ENCODE results near the gene COA7. TPM values are rescaled to one million over a fixed set of nuclear protein-coding genes. Genes with fewer than 3 reads are reported as not detected.
"Not testable (repeated sequence)": the region's sequence is repeated elsewhere in the genome, so short reads cannot be mapped to it uniquely, and the experiment has no call there.

The COA7 gene
- total RNA-seq, 4 donors from 2014 or later = 5.9 to 17.0 (median 9.4) TPM

DNA sequence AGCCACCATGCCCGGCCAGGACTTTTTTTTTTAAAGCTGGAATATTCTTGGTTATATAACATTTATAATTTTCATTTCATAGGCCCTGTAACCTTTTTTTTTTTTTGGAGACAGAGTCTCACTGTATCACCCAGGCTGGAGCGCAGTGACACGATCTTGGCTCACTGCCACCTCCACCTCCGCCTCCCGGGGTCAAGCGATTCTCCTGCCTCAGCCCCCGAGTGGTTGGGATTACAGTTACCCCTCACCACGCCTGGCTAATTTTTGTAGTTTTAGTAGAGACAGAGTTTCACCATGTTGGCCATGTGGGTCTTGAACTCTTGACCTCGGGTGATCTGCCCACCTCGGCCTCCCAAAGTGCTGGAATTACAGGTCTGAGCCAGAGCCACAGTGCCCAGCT lies 40.7 kb upstream of the COA7 start:
- DNase-seq = no peak
- Histone ChIP-seq H3K4me3 (no peak overlapping the region), H3K36me3 (no peaks in the 10 kb centered on the region), H3K27me3 (no peaks in the 10 kb centered on the region), H3K4me1 (no peaks in the 10 kb centered on the region), H3K27ac (no peak overlapping the region), H3K9me3 (no peaks in the 10 kb centered on the region)
- TF ChIP-seq POLR2A (IDR thresholded peaks at IDR 0.05) = no peak

DNA sequence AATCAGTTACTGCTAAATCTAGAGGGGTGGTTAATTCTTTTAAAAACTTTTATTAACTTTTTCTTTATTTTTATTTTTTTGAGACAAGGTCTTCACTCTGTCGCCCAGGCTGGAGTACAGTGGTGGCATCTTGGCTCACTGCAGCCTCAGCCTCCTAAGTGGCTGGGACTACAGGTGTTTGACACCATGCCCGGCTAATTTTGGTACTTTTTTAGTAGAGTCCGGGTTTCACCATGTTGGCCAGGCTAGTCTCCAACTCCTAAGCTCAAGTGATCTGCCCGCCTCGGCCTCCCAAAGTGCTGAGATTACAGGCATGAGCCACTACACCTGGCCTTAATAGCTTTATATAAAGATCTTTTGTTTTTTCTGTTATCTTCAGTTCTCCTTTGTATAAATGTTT lies 40.0 kb upstream of the COA7 start:
- H3K27me3 ChIP-seq = no peaks in the 10 kb centered on the region
- H3K4me1 ChIP-seq = no peaks in the 10 kb centered on the region
- no peaks in the 10 kb centered on the region for H3K36me3 ChIP-seq
- H3K4me3 ChIP-seq = no peak overlapping the region
- no peaks in the 10 kb centered on the region for H3K9me3 ChIP-seq
- DNase-seq = no peak
- no peak overlapping the region for H3K27ac ChIP-seq
- TF ChIP-seq, protein P1, sequence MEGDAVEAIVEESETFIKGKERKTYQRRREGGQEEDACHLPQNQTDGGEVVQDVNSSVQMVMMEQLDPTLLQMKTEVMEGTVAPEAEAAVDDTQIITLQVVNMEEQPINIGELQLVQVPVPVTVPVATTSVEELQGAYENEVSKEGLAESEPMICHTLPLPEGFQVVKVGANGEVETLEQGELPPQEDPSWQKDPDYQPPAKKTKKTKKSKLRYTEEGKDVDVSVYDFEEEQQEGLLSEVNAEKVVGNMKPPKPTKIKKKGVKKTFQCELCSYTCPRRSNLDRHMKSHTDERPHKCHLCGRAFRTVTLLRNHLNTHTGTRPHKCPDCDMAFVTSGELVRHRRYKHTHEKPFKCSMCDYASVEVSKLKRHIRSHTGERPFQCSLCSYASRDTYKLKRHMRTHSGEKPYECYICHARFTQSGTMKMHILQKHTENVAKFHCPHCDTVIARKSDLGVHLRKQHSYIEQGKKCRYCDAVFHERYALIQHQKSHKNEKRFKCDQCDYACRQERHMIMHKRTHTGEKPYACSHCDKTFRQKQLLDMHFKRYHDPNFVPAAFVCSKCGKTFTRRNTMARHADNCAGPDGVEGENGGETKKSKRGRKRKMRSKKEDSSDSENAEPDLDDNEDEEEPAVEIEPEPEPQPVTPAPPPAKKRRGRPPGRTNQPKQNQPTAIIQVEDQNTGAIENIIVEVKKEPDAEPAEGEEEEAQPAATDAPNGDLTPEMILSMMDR (IDR thresholded peaks at IDR 0.05) = no peak
- no peak for TF ChIP-seq POLR2A (IDR thresholded peaks at IDR 0.05)

DNA sequence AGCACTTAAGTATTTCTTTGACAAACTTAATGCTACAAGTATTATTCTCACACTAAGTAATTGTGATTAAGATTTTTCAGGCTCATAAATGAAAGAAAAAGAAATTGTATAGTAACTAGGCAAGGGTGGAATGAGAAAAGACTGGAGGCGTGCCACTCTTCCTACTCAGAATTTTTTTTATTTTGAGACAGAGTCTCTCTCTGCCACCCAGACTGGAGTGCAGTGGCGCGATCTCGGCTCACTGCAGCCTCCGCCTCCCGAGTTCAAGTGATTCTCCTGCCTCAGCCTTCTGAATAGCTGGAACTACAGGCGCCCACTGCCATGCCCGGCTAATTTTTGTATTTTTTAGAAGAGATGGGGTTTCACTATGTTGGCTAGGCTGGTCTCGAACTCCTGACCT lies 37.2 kb upstream of the COA7 start:
- H3K9me3 ChIP-seq, H3K27me3 ChIP-seq, H3K4me1 ChIP-seq, H3K27ac ChIP-seq, H3K4me3 ChIP-seq, DNase-seq, H3K36me3 ChIP-seq: not testable (repeated sequence)

DNA sequence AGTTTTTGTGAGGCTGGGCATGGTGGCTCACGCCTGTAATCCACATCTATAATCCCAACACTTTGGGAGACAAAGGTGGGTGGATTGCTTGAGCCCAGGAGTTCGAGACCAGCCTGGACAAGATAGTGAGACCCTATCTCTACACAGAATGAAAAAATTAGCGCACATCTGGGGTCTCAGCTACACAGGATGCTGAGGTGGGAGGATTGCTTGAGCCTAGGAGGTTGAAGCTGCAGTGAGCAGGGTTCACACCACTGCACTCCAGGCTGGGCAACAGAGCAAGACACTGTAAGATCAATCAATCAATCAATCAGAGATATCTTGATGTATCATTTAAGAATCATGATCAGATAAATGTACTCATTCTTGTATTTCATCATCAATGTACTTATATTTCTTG lies 35.2 kb upstream of the COA7 start:
- TF ChIP-seq POLR2A (IDR thresholded peaks at IDR 0.05) = no peak
- TF ChIP-seq, protein P1 (IDR thresholded peaks at IDR 0.05) = no peak
- Histone ChIP-seq H3K9me3 (no peaks in the 10 kb centered on the region), H3K4me3 (no peak overlapping the region), H3K27ac (no peak overlapping the region), H3K27me3 (no peaks in the 10 kb centered on the region), H3K4me1 (peaks cover 0 to 7% (median 0%) of the 10 kb centered on the region in 4 donors), H3K36me3 (peaks cover 0 to 3% (median 0%) of the 10 kb centered on the region in 3 donors)
- no peak for DNase-seq

DNA sequence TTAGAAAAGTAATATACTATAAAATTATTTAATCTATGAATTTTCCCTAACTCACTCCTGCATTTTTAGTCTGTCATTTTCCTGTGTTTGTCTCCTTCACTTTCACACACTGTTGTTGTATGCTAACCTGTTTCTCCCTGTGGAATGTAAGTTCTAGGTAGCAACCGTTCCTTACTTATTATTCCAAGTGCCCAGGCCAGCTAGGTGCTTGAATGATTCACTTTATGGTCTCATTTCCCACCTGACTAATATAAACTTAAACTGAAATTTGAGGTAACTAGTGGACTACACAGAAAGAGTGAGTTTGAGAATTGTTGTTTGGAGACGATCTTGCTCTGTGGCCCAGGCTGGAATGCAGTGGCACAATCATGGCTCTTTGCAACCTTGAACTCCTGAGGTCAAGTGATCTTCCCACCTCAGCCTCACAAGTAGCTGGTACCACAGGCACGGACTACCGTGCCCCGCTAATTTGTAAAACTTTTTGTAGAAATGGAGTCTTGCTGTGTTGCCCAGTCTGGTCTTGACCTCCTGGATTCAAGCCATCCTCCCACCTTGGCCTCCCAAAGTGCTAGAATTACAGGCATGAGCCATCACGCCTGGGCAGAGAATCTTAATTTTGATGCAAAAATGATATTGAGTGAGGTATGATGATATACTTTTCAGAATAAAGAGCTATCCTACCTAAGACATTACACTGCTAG lies 30.0 kb upstream of the COA7 start:
- DNase-seq = no peak
- H3K27ac ChIP-seq = no peak overlapping the region
- H3K4me3 ChIP-seq = no peak overlapping the region
- no peaks in the 10 kb centered on the region for H3K9me3 ChIP-seq
- H3K36me3 ChIP-seq = peaks cover 0 to 3% (median 0%) of the 10 kb centered on the region in 3 donors
- H3K27me3 ChIP-seq = no peaks in the 10 kb centered on the region
- H3K4me1 ChIP-seq = peaks cover 0 to 26% (median 0%) of the 10 kb centered on the region in 4 donors
- TF ChIP-seq POLR2A (IDR thresholded peaks at IDR 0.05) = no peak
- TF ChIP-seq, protein P1 (IDR thresholded peaks at IDR 0.05) = no peak

DNA sequence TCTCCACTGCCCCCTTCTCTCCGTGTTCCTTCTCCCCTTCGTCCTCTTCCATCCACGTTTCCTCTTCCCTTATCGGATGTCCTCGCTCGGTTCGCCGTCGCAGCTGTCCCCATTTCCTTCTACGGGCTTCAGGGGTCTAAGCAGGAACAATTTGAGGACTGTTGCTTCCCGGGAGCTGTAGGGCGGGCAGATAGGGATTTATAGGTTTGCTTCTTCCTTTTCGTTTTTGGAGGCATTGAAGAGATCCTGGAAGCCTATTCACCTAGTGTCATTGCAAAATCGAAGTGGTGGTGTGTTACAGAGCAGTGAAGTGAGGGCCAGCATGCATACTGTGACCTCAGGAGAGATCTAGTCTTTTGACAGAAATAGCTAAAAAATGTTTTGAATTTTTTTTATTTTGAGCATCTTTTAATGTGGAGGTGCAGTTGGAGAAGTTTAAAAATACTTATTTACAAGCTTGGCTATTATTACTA lies 29.0 kb upstream of the COA7 start:
- H3K4me1 ChIP-seq = peaks cover 0 to 26% (median 0%) of the 10 kb centered on the region in 4 donors
- peaks cover 0 to 3% (median 0%) of the 10 kb centered on the region in 3 donors for H3K36me3 ChIP-seq
- H3K9me3 ChIP-seq = no peaks in the 10 kb centered on the region
- H3K4me3 ChIP-seq = peak overlapping the region; percentile 76 to 97 (median 94)
- TF ChIP-seq, protein P1 (IDR thresholded peaks at IDR 0.05) = no peak
- no peak for TF ChIP-seq POLR2A (IDR thresholded peaks at IDR 0.05)
- no peak for DNase-seq
- H3K27ac ChIP-seq = peak overlapping the region in 3 of 4 donors; percentile 86 to 89 (median 87)
- no peaks in the 10 kb centered on the region for H3K27me3 ChIP-seq

Data from Peyer's patch (tissue), 4 donors.